Smooth muscle cell (in vitro differentiated cells): ENCODE data around the gene TECPR1. TPM values are rescaled to one million over a fixed set of nuclear protein-coding genes. Genes with fewer than 3 reads are reported as not detected.
A peak's percentile ranks its signal among the peaks of the same experiment; 100 is the strongest.

Source experiments
- DNase-seq: peaks from one replicate; lab custom pipeline; 2025; ENCODE audit not compliant: unreplicated experiment; lab: John Stamatoyannopoulos, UW
- H2AFZ ChIP-seq: fragments of 200-600 bp; sonication (generic); 2 replicates; pipeline ENCODE4 v1.6.0; 2016; ENCODE audit warnings: antibody characterized with exemption, low read depth, mild to moderate bottlenecking
- H3F3A ChIP-seq: fragments of 200-600 bp; sonication (generic); 2 replicates; pipeline ENCODE4 v1.6.0; 2017; ENCODE audit warnings: antibody characterized with exemption, low read depth
- H3K27ac ChIP-seq: fragments of 200-600 bp; sonication (generic); 2 replicates; pipeline ENCODE4 v1.5.1; 2016; ENCODE audit warnings: low read depth, mild to moderate bottlenecking
- H3K27me3 ChIP-seq: fragments of 200-600 bp; sonication (generic); 2 replicates; pipeline ENCODE4 v1.6.1; 2016; ENCODE audit warnings: low read depth, mild to moderate bottlenecking
- H3K36me3 ChIP-seq: fragments of 200-600 bp; sonication (generic); 2 replicates; pipeline ENCODE4 v1.5.1; 2016; ENCODE audit warnings: low read depth
- H3K4me1 ChIP-seq: fragments of 200-600 bp; sonication (generic); 2 replicates; pipeline ENCODE4 v1.5.1; 2016; ENCODE audit warnings: low read depth
- H3K4me2 ChIP-seq: fragments of 200-600 bp; sonication (generic); 2 replicates; pipeline ENCODE4 v1.6.0; 2016; ENCODE audit warnings: mild to moderate bottlenecking
- H3K4me3 ChIP-seq: fragments of 200-600 bp; sonication (generic); 2 replicates; pipeline ENCODE4 v1.5.1; 2016; ENCODE audit warnings: mild to moderate bottlenecking
- H3K79me2 ChIP-seq: fragments of 200-600 bp; sonication (generic); 2 replicates; pipeline ENCODE4 v1.6.0; 2016; ENCODE audit warnings: low read depth, mild to moderate bottlenecking
- H3K9ac ChIP-seq: fragments of 200-600 bp; sonication (generic); 2 replicates; pipeline ENCODE4 v1.6.0; 2016; ENCODE audit warnings: low read depth
- H3K9me3 ChIP-seq: fragments of 200-600 bp; sonication (generic); replicated peaks from 2 replicates; pipeline ENCODE4 v1.5.1; 2016; ENCODE audit warnings: low read depth
- H4K20me1 ChIP-seq: fragments of 200-600 bp; sonication (generic); 2 replicates; pipeline ENCODE4 v1.6.0; 2016; ENCODE audit warnings: low read depth
- WGBS: methylation state at CpG from one replicate; pipeline ENCODE4 v1.1.7; 2016; ENCODE audit warnings: low lambda C conversion rate; 5-methylcytosine and 5-hydroxymethylcytosine counted together
- polyA plus RNA-seq: library from polyadenylated mRNA; unstranded; fragments of >200 nt; fragmentation: Nextera tagmentation; extraction: Ambion mirVana; gene quantifications from 2 replicates; pipeline ENCODE4 v1.2.1, GENCODE V29; 2016
- total RNA-seq: library from RNA; depleted of rRNA; stranded (reverse); fragments of >200 nt; gene quantifications from 2 replicates; pipeline ENCODE4 v1.2.3, GENCODE V29; 2014
- TF ChIP-seq, protein P1 (sequence below): fragments of 200-600 bp; sonication (generic); IDR thresholded peaks from 2 replicates; pipeline ENCODE4 v1.5.1; 2017; ENCODE audit warnings: borderline replicate concordance, mild to moderate bottlenecking, antibody characterized with exemption; ENCODE audit not compliant: insufficient read depth, poor library complexity, severe bottlenecking

Gene TECPR1
- total and polyA plus RNA-seq, 2 experiments from 2014 or later: 8.9 to 33.1 TPM

DNA sequence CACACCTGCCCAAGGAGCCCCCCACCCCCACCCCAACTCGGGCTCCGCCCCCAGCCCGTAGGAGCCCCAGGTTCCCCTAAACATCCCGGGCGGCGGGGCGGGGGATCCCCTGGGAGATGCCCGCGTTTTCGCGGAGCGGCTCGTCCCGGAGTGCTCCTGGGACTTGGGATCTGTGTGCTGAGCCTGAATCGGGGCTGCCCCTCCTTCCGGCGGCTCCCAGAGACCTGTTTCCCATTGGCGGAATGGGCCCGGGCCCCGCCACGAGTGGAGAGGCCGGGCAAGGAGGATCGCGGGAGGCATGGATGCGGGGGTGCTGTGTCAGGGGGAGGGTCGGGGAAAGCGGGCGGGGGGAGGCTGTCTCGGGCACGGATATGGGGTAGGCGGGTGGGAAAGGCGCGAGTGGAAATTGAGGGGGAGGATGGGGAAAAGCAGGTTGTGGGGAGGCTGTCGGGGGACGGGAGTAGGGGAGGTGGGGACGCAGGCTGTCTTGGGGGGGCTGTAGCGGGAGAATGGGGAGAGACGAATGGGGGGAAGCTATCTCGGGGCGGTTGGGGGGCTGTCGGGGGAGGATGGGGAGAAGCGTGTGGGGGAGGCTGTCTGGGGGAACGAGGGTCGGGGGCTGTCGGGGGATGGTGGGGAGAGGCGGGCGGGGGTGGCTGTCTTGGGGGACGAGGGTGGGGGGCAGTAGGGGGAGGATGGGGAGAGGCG, 41.4 kb downstream of the TECPR1 start:
- no peaks in the 10 kb centered on the region for H3K36me3 ChIP-seq
- no peak overlapping the region for H3K9ac ChIP-seq
- no peak overlapping the region for H3K27ac ChIP-seq
- no peaks in the 10 kb centered on the region for H3K9me3 ChIP-seq
- H3K27me3 ChIP-seq: no peaks in the 10 kb centered on the region
- no peaks in the 10 kb centered on the region for H3K79me2 ChIP-seq
- H2AFZ ChIP-seq: no peak overlapping the region
- H3K4me1 ChIP-seq: no peaks in the 10 kb centered on the region
- DNase-seq: no peak
- WGBS: 2% methylated on average over 27 of the region's 49 CpGs
- no peaks in the 10 kb centered on the region for H4K20me1 ChIP-seq
- TF ChIP-seq, protein P1, sequence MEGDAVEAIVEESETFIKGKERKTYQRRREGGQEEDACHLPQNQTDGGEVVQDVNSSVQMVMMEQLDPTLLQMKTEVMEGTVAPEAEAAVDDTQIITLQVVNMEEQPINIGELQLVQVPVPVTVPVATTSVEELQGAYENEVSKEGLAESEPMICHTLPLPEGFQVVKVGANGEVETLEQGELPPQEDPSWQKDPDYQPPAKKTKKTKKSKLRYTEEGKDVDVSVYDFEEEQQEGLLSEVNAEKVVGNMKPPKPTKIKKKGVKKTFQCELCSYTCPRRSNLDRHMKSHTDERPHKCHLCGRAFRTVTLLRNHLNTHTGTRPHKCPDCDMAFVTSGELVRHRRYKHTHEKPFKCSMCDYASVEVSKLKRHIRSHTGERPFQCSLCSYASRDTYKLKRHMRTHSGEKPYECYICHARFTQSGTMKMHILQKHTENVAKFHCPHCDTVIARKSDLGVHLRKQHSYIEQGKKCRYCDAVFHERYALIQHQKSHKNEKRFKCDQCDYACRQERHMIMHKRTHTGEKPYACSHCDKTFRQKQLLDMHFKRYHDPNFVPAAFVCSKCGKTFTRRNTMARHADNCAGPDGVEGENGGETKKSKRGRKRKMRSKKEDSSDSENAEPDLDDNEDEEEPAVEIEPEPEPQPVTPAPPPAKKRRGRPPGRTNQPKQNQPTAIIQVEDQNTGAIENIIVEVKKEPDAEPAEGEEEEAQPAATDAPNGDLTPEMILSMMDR: no peak
- peak overlapping the region; percentile 49 for H3K4me3 ChIP-seq
- no peaks in the 10 kb centered on the region for H3F3A ChIP-seq
- peak overlapping the region; percentile 83 for H3K4me2 ChIP-seq

DNA sequence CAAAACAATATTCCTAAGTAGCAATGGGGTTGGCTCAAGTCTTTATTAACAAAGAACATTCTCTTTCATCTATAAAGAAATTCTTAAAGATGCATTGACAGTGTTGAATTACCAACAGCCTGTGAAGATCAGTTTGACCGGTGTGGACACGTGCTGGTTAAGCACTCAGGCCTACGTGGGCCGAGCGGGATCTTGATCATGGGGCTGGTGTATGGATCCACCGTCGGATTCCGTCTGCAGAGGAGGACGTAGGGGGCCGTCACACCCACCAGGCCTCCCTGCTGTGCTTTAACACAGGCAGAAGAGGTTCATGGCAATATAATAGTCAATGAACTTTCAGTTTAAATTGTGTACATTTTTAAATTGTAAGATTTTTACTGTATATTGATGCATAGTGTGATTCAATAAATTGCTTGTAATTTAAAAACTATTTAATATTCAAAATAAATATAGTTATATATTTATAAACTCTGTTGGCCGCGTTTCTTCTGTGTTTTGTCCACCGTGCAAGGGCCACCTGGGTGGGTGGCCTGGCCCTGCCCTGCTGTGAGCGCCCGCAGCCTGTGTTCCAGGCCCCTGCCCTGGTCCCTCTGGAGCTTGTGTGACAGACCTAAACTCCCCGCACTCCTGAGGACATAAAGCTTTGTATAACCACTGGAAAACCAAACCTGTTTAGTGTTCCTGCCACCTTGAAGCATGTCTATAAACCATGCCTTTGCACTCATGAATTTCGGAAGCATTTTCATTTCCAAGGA, 42.7 kb downstream of the TECPR1 start:
- WGBS: 95% methylated on average over 17 of the region's 17 CpGs
- H3K79me2 ChIP-seq: no peaks in the 10 kb centered on the region
- H3K27me3 ChIP-seq: no peaks in the 10 kb centered on the region
- H2AFZ ChIP-seq: no peak overlapping the region
- TF ChIP-seq, protein P1: no peak
- no peak overlapping the region for H3K27ac ChIP-seq
- H3K4me1 ChIP-seq: no peaks in the 10 kb centered on the region
- H3F3A ChIP-seq: no peaks in the 10 kb centered on the region
- no peaks in the 10 kb centered on the region for H3K36me3 ChIP-seq
- DNase-seq: no peak
- no peak overlapping the region for H3K4me2 ChIP-seq
- no peak overlapping the region for H3K9ac ChIP-seq
- H4K20me1 ChIP-seq: no peaks in the 10 kb centered on the region
- H3K9me3 ChIP-seq: no peaks in the 10 kb centered on the region
- H3K4me3 ChIP-seq: no peak overlapping the region

DNA sequence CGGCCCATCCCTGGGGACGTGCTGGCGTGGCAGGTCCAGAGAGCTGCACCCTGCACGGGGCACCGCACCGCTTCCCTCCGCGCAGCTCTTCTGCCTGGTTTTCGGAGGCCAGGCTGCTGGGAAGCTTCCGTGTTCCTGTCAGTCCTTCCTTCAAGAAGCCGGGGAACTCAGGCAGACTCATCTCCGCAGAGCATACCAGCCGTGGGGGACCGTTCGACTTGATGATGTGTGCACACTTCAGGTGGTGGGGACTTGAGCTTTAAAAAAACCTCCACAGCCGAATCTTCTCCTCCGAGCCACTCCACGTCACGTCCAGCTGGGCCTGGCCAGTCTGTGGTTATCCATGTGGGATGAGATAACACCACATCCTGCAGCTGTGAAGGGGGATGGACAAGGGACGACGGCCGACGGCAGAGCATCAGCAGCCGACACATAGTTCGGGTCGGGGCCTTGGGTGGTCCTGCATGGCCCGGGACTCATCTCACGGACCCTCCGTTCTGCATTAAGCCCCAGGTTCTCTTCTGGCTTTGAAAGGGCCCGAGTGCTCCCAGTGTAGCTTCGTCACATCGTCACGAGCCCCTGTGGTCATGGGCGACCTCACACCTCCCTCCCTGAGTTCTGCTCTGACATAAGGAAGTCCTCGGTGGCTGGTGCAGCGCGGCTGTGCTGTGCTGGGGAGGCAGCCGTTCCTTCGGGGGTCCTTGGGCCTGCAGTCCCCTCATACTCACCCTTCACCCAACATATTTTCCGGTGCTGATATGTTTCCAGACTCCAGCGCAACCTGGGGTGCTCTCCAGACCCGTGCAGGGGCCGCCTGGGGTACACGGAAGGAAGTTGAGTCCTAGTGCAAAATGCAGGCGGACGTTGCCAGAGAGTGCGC, 45.3 kb downstream of the TECPR1 start:
- Histone ChIP-seq H3K79me2 (no peaks in the 10 kb centered on the region), H3K9ac (no peak overlapping the region), H3K4me3 (no peak overlapping the region), H3K9me3 (no peaks in the 10 kb centered on the region), H2AFZ (no peak overlapping the region), H3K27me3 (no peaks in the 10 kb centered on the region), H3F3A (no peaks in the 10 kb centered on the region), H3K27ac (no peak overlapping the region), H4K20me1 (peaks cover 6% of the 10 kb centered on the region), H3K4me2 (no peak overlapping the region), H3K36me3 (no peaks in the 10 kb centered on the region), H3K4me1 (no peaks in the 10 kb centered on the region)
- no peak for DNase-seq
- WGBS: 94% methylated on average over 47 of the region's 47 CpGs
- TF ChIP-seq, protein P1: no peak
